ENCODE measurements around the gene WRAP73. TPM values are rescaled to one million over a fixed set of nuclear protein-coding genes. Genes with fewer than 3 reads are reported as not detected.

WRAP73 gene
- total RNA-seq, 4 donors from 2014 or later, result 12.5 to 20.6 (median 15.3) TPM

DNA sequence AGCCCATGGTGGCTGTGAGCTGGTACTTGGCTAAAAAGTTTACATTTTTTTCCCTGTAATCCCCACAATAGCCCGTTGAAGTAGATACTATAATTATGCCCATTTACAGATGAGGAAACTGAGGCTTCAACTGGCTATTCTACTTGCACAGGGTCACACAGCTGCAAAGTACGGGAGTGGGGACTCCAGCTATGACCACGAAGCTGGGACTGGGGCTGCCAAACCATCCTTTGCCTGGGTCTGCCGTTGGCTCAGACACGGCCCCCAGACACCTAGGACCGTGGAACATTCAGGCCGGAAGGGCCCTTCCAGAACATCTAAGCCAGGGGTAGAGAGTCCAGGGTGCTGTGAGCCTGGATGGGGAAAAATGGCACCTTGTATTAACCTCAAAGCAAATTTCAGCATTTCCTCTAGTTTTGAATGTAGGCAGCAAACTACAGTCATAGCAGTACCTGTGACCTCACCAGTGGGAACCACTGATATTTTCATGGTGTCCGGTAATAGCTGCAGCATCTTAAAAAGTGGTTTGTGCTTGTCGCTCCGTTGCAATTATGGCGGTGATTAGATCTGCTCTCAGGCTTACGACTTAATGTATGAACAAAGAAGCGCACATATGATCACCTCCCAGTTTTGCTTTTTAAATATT, 6.7 kb upstream of the WRAP73 start:
- intact Hi-C loops (cut with DNase I; ENCODE audit: low total_unique reads), result no loop called here
- 87% methylated on average over 13 of the region's 13 CpGs for WGBS, 2 donors
- TF ChIP-seq, protein P1, sequence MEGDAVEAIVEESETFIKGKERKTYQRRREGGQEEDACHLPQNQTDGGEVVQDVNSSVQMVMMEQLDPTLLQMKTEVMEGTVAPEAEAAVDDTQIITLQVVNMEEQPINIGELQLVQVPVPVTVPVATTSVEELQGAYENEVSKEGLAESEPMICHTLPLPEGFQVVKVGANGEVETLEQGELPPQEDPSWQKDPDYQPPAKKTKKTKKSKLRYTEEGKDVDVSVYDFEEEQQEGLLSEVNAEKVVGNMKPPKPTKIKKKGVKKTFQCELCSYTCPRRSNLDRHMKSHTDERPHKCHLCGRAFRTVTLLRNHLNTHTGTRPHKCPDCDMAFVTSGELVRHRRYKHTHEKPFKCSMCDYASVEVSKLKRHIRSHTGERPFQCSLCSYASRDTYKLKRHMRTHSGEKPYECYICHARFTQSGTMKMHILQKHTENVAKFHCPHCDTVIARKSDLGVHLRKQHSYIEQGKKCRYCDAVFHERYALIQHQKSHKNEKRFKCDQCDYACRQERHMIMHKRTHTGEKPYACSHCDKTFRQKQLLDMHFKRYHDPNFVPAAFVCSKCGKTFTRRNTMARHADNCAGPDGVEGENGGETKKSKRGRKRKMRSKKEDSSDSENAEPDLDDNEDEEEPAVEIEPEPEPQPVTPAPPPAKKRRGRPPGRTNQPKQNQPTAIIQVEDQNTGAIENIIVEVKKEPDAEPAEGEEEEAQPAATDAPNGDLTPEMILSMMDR (IDR thresholded peaks at IDR 0.05), result no peak
- no peak for TF ChIP-seq POLR2A (IDR thresholded peaks at IDR 0.05)
- DNase-seq (ENCODE audit: low spot score in 2 of 2), result no peak
- no peak overlapping the region for H3K4me3 ChIP-seq (ENCODE audit: low read depth, poor library complexity, severe bottlenecking)

DNA sequence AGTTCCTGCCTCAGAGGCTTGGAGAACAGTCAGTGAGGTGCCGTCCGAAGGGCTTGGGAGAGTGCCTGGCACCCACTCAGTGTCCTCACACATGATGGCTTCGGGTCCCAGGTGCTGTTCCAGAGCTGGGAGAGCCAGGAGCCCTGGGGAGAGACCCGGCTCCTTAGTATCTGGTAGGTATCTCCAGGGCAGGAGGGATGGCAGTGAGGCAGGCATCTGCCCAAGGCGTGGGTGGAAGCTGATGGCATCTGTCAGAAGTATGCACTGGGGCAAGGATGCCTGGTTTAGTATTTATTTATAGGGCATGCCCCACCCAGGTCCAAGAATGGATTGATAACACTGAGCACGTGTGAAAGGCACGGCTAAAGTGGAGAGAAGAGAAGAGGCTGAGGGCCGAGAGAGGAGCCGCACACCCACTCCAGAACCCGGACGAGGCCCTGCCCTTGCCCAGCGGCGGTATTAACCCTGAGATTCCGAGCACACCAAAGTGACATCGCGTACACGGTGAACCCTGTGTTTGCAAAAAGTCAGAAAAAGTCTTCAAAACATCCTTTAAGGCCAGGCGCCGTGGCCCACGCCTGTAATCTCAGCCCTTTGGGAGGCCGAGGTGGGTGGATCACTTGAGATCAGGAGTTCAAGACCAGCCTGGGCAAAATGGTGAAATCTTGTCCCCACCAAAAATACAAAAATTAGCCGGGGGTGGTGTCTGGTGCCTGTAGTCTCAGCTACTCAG, 4.8 kb upstream of the WRAP73 start:
- intact Hi-C loops (cut with DNase I; ENCODE audit: low total_unique reads), result no loop called here
- no peak for DNase-seq (ENCODE audit: low spot score in 2 of 2)
- 68 to 72% methylated on average over 22 of the region's 22 CpGs for WGBS, 2 donors
- TF ChIP-seq, protein P1 (IDR thresholded peaks at IDR 0.05), result no peak
- no peak for TF ChIP-seq POLR2A (IDR thresholded peaks at IDR 0.05)
- no peak overlapping the region for H3K4me3 ChIP-seq (ENCODE audit: low read depth, poor library complexity, severe bottlenecking)

DNA sequence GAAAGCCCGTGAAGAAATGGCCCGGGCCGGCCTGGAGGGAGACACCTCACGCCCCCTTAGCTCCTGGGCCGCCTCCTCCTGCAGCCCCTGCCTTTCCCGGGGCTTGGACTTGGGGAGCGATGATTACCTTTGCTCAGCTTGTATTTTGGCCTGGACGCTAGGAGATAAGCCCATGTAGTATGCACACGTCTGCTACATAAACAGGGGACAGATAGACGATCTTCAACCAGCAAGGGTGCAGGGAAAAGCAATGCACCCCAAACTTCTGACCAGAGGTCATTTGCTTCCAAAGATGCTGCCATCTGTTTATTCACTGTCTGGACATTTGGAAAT, 3.3 kb upstream of the WRAP73 start:
- TF ChIP-seq, protein P1 (IDR thresholded peaks at IDR 0.05), result no peak
- TF ChIP-seq POLR2A (IDR thresholded peaks at IDR 0.05), result no peak
- intact Hi-C loops (cut with DNase I; ENCODE audit: low total_unique reads), result no loop called here
- no peak for DNase-seq (ENCODE audit: low spot score in 2 of 2)
- H3K4me3 ChIP-seq (ENCODE audit: low read depth, poor library complexity, severe bottlenecking), result no peak overlapping the region
- WGBS, 2 donors, result 45 to 46% methylated on average over 6 to 10 of the region's 10 CpGs

DNA sequence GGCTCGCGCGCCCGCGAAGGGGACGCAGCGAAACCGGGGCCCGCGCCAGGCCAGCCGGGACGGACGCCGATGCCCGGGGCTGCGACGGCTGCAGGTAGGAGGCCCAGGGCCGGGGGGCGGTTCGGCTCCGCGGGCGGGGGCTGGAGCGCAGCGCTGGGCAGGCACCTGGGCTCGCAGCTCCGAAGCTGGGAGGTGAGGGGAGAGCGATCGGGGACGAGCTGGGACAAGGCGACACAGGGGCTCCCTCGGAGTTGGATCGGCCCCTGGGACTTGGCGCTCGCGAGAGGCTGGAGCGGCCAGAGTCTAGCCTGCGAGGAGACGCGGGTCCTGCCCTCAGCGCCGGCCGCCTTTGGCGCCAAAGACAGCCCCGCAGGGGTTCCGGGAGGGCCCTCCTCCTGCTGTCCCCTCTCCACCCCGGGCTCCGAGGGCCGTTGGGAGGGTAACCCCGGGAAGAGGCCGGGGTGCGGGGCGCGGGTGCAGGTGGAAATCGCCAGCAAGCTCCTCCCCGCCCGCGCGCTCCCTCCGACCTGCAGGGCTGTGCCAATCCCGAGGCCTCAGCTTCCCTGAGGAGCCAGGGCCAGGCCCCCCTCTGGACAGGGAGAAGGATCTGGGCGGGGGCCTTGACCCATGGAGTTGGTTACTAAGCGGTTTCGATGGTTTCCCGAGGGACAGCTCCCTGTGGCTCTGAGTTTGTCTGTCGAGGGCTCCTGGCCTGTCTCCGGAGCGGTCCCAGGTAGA, 2.8 kb upstream of the WRAP73 start:
- intact Hi-C loops (cut with DNase I; ENCODE audit: low total_unique reads), result no loop called here
- no peak for TF ChIP-seq POLR2A (IDR thresholded peaks at IDR 0.05)
- TF ChIP-seq, protein P1 (IDR thresholded peaks at IDR 0.05), result no peak
- WGBS, 2 donors, result 16% methylated on average over 20 to 37 of the region's 68 CpGs
- H3K4me3 ChIP-seq (ENCODE audit: low read depth, poor library complexity, severe bottlenecking), result no peak overlapping the region
- no peak for DNase-seq (ENCODE audit: low spot score in 2 of 2)

DNA sequence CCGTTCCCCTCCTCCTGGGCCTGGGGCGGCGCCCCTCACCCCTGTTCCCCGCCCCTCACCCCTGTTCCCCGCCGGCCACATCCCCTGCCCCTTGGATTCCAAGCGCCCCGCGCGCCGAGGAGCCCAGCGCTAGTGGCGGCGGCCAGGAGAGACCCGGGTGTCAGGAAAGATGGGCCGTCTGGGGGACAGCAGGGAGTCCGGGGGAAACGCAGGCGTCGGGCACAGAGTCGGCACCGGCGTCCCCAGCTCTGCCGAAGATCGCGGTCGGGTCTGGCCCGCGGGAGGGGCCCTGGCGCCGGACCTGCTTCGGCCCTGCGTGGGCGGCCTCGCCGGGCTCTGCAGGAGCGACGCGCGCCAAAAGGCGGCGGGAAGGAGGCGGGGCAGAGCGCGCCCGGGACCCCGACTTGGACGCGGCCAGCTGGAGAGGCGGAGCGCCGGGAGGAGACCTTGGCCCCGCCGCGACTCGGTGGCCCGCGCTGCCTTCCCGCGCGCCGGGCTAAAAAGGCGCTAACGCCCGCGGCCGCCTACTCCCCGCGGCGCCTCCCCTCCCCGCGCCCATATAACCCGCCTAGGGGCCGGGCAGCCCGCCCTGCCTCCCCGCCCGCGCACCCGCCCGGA, 2.1 kb upstream of the WRAP73 start, which contains the start of gene TP73:
Gene TP73, plus strand, starts transcription at position 587 of the 618 bp plus-strand sequence. CDS start 29,850 bp downstream, outside the sequence.
- intact Hi-C loops (cut with DNase I; ENCODE audit: low total_unique reads), result no loop called here
- no peak for DNase-seq (ENCODE audit: low spot score in 2 of 2)
- TF ChIP-seq, protein P1 (IDR thresholded peaks at IDR 0.05), result no peak
- TF ChIP-seq POLR2A (IDR thresholded peaks at IDR 0.05), result no peak
- 0 to 2% methylated on average over 1 to 58 of the region's 80 CpGs for WGBS, 2 donors
- H3K4me3 ChIP-seq (ENCODE audit: low read depth, poor library complexity, severe bottlenecking), result no peak within 1 kb of the TSS
